ENCODE results near the gene ZNF385C.
A peak's percentile ranks its signal among the peaks of the same experiment; 100 is the strongest.

The ZNF385C gene

DNA sequence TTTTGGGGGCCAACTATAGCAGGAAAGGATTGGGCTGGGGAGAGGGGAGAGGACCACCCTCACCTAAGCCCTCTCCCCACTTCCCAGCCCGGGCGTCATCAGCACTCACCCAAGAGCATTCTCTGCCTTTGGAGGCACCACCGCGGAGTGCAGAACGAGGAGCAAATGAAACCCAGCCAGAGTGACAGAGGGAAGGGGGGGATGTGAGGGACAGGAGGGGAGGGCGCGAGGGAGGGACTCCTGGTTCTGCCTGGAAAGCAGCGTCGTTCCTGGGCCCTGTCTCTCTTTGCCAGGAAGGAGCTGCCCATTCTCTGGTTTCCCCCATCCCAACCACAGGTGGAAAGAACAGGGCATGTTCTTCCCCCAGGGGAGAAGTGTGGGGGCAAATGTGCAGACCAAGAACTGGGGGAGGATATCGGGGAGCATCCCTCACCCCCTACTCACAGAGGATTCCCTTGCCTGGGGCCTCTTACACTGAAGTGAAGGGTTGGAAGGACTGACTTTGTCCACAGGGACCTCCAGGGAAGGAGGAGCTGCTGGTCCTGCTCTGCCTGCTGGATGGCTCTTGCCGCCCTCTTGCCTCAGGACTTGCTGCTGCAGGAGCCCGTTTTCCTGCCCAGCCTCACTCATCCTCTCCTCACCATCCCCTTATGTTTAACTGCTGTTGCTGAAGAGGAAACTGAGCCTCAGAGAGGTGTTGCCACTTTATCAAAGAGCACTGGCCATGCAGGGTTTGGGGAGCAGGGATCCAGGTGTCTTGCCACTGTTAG lies 44.4 kb downstream of the ZNF385C start:
- DNase-seq: no peak

DNA sequence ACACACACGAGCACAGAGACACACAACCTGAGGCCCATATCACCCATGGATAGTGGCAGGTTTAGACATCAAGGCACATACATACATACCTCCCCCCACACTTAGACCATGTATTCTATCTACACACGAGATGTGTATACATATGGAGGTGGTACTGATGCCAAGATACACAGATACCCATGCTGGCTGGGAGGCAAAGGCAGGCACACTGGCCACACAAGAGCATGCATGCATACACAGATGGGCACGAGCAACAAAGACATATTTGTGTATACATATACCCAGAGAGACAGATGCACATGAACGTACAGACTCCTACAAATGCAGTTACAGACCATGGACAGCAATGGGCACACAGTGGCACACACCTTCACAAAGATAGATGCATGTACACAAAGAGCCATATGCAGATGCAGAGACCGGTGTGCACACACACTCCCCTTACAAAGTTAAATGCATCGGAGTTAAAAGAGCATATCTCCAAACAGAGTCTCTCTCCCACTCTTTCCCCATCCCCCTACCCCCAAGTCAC lies 45.9 kb downstream of the ZNF385C start:
- DNase-seq: no peak

DNA sequence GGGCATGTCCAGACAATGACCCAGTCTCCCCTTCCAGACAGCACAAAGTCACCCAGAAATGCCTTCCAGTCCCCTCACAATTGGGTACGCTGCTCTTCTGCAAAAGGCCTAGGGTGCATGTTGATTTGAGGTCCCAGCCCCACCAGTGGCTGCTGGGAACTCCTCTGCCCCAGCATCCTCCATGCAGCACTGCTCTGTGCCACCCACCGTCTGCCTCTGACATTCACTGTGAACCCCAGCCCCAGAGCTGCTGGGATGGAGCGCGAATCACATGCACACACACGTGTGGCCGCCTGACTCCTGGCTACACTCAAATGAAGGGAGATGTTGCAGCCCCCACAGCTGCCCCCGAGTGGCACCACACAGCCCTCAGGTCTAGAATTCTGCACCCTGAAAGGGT lies 46.6 kb downstream of the ZNF385C start:
- DNase-seq: no peak

- no peak for DNase-seq
These were observed 47.3 kb downstream of the ZNF385C start for GRCh38 chr17:42051013-42051400.

DNA sequence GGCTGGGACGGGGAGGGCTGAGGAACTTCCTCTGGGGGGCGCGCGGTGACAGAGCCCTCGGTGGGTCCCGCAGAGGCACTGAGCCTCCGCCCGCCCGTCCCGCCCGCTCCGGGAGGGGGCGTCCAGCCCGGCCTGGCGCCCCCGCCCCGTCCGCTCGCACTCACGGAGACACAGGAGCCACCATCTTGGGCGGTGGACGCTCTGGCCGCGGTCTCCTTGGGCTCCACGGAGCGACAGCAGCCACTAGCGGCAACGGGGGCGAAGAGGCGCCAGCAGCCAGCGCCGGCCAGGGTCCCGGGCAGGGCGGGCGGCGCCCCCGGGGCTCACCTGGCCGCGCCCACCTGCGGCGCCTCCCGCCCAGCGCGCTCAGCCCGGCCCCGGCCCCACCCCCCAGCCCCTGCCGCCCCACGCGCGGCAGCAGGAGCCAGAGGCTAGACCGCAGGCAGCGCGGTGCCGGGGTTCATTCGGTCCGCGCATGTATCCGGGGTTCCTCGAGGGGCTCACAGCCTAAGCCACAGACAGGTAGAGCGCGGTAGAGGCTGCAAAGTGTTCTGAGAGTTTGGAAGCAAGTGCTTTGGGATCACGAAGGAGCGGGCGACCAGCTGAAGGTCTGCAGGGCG lies 47.8 kb downstream of the ZNF385C start, which contains the start of gene C17orf113:
C17orf113 (minus strand) TSS at position 209 of the 620 bp plus-strand sequence. CDS start 7,225 bp downstream, outside the sequence.
- peak in 44 of 58 donors; percentile 4 to 68 (median 28) for DNase-seq

DNA sequence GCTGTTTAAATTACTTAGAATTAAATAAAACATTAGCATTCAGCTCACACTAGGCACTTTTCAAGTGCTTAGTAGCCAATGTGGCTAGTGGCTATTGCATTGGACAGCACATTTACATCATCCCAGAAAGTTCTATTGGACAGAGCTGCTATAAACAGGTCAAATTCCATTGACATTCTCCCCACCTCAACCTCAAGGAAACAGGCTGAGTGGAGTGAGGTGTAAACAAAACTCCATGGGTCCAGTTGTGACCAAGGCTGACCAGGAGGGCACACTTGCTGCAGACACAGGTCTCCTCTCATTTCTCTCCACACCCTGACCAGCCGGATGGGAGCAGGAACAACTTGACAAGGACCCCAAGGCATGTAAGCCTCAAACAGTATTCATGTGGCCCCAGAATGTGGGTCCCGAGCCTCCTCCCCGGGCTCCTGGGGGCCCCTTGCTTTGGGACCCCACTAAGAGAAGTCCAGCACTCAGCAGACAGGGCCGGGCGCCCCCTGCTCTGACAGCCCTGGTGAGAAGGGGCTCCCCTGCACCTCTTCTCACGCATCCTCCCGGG lies 48.4 kb downstream of the ZNF385C start:
- no peak for DNase-seq

GRCh38 chr17:42047343-42047742 lies 50.9 kb downstream of the ZNF385C start:
- DNase-seq: no peak

DNA sequence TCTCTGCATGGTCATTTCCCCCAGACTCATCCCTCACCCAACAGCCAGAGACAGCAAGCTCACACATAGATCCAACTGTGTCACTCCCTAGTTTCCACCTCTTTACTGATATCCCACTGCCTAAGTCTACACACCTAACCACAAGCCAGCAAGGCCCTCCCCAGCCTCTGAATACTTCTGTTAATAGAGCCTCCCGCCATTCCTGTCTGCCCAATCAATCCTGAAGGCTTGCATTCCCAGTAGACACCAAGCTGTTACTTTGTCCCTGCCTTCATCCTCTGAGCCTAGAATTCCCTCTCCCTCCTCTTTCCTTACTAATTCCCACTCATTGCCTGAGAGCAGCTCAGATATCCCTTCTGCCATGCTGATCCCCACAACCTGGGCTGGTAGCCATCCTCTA lies 52.6 kb downstream of the ZNF385C start:
- no peak for DNase-seq

DNA sequence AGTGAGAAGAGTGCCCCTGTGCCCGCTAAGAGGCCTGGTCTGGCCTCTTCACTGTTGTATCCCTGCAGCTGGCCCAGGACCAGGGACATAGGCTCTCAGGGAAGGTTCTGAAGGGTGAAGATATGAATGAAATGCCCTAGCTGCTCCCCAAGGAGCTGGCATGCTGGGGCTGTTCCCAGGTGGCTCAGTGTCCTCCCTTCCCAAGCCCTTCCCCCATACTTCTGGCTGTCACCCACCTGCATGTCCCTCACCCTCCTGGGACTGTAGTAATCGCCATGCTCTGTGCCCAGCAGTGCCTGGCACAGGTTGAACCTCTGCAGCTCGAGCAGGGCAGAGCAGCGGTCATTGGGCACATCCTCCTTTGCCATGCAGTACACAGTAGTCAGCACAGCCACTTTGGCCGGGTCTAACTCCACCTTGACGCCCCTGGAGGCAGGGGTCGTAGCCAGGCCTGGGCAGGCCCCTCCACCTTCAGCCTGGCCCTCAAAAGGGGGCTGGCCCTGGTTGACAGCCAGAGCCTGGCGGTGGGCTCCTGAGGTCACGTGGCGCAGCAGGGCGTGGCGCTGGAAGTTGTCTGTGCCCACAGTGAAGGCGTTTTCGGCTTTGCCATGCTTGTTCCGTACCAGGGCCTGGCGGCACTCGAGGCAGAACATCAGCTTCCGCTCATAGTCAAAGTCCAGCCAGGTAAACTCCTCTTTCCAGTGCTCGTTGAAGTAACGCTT lies 55.5 kb downstream of the ZNF385C start:
- DNase-seq: no peak

GRCh38 chr17:42041619-42042018 lies 56.7 kb downstream of the ZNF385C start:
- no peak for DNase-seq

DNA sequence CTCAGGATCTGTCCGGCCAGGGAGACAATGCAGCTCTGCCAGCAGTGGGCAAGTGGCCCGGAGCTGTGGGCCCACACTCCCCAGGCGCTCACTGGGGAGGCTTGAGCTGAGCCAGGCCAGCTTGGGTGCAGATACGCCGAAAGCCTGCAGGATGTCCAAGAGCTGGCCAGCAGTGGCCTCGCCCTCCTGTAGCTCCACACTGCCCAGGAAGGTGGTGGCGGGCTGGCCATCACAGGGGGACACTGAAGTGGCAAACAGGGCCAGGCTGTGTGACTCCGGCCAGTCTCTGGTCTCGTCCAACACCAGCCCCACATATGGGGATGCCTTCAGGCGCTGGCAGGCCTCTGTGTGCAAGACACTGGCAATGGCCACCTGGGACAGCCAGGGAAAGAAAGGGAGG lies 57.5 kb downstream of the ZNF385C start:
- no peak for DNase-seq

DNA sequence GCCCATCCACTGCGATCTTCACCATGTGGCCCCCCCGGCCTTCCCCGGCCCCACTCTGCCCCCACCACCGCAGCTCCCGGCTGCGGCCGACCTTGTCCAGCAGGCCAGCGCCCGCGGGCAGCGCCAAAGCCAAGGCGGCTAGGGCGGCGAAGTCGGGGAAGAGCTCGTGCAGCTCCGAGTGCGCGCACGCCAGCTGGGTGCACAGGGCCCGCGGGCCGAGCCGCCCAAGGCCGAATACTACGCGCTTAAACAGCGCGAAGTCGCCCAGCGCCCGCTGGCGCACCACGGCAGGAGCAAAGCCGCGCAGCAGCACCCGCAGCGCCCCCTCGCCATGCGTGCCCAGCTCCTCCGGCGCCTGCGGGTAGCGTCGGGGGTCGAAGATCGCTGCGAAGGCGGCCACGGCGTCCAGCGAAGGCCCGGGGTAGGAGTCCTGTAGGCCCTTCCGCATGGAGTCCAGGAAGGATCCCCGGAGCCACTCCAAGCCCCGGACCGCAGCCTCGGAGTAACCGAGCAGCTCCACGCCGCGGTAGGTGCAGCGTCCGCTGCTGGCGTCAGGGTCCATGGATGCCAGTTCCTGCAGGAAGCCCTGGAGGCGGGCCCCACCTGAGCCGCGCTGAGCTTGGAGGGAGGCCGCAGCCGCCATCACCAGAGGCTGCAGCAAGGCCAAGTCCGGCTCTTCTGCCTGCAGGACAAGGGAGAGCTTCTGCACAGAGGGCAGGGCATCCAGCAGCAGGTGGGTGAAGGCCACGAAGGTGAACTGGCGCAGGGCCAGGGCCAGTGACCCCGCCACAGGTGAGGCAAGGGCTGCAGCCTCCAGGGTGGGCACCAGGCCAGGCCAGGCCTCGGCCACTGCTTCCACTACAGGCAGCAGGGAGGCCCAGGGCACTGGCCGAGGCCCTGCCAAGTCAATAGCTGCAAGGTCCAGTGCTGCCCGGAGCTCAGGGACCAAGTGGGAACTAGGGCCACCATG lies 58.2 kb downstream of the ZNF385C start:
- no peak for DNase-seq

DNA sequence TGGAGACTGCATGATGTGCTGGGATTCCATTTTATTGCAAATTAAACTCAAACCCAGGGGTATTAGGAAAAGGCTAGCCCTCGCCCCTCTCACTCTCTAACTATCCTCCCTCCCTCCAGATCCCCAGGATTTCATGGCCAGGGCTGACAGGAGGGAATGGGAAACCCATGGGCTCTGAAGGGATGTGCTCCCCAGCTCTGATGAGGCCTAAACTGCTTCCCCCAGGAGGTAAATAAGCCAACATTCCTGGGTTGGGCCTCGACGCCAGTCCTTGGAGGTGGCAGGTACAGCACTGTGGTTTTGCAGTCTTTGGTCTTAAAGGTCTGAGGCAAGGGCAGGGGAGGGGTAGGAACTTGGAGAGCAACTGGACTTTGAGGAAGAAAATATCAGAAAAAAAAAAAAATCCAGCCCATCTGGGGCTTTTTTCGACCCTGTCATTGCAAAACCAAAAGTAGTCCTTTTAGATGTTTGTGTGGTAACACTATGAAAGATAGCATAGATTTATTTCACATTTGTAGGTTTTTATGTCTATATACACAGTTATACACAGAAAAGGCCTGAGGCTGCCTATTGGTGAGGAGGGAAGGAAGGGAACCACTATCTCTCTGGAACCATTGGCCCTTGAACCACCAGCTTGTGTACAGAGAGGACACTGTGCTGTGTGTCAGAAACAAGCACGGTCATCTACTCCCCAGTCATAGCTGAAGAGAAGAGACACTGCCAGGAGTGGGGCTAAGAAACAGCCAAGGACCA lies 59.9 kb downstream of the ZNF385C start:
- no peak for DNase-seq

GRCh38 chr17:42034059-42034458 lies 64.2 kb downstream of the ZNF385C start:
- no peak for DNase-seq

DNA sequence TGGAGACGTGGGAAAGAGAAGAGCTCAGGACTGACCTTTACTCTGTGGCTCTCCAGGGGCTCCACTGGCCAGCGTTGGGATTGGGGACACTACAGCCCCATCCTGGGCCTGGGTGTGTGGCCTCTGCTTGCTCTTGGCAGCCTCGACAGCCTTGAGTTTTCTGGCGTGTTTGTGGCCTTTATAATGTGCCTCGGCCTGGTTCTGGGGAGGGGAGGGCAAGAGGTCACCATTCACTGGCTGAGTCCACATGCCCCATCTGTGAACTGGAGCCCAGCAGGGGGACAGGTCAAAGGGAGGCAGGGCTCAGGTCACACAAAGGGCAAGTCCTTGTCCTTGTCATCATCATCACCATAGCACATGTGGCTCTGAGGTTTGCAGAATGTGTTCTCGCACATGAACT lies 66.7 kb downstream of the ZNF385C start:
- no peak for DNase-seq

- DNase-seq: no peak
These were observed 69.5 kb downstream of the ZNF385C start for GRCh38 chr17:42028791-42029127.

GRCh38 chr17:42027961-42028790 lies 70.1 kb downstream of the ZNF385C start:
- no peak for DNase-seq

- DNase-seq: no peak
These were observed 70.7 kb downstream of the ZNF385C start for GRCh38 chr17:42027590-42027889.
